ENCODE results near the gene SH3RF3. TPM values are rescaled to one million over a fixed set of nuclear protein-coding genes. Genes with fewer than 3 reads are reported as not detected.

SH3RF3 gene
- total and polyA plus RNA-seq, 2 of the 13 experiments (the other 11 are each of a cell fraction or from before 2014, with no cell fraction given), result 0.04 TPM; not detected in 1

- intact Hi-C loops (cut with micrococcal nuclease; ENCODE audit: unreplicated experiment), result loop anchor here (5.0 kb wide), 1 partner anchor 1663 kb away; no protein-coding TSS in a partner anchor
- ChIA-PET POLR2A (no interaction called here), CTCF (ENCODE audit: low intra/inter-chr PET ratio, low total read pairs) (no interaction called here)
- FAIRE-seq (no peak), DNase-seq (ENCODE audit: low spot score) (no peak), ATAC-seq (no peak)
- no peak overlapping the region for H2AFZ ChIP-seq (ENCODE audit: low read length)
- 0 out of 2 replicates have a peak overlapping the region, but pooled peaks have one; percentile 8 for H3K4me2 ChIP-seq (ENCODE audit: low read depth, low read length)
- no peaks in the 10 kb centered on the region for H3K9me3 ChIP-seq (ENCODE audit: low read length)
- H3K79me2 ChIP-seq (ENCODE audit: insufficient read depth, low read length), result no peaks in the 10 kb centered on the region
- no peaks in the 10 kb centered on the region for H4K20me1 ChIP-seq (ENCODE audit: insufficient read depth, low read length)
- H3K9ac ChIP-seq (ENCODE audit: insufficient read depth, low read depth, low read length), result no peak overlapping the region
- H3K4me1 ChIP-seq (ENCODE audit: insufficient read depth, low read length), result peaks cover 31% of the 10 kb centered on the region
- BruUV-seq (replicated peaks), result no TSS peak
- H3K27me3 ChIP-seq (ENCODE audit: control insufficient read depth in 1 of 2, insufficient read depth in 2 of 2, low read length in 2 of 2), result peaks cover 0 to 9% of the 10 kb centered on the region in 2 experiments; a peak in 2 of 5 replicates
- H3K36me3 ChIP-seq (replicated peaks in 1 of 2; ENCODE audit: control insufficient read depth in 1 of 2, insufficient read depth in 2 of 2, low read length in 2 of 2), result no peaks in the 10 kb centered on the region
- no peak overlapping the region for H3K4me3 ChIP-seq (replicated peaks in 1 of 3; ENCODE audit: insufficient read depth in 1 of 3, low read depth in 2 of 3, low read length in 3 of 3)
- in situ Hi-C loops (cut with HindIII; ENCODE audit: extremely low pct_ligation_motif_present, low pct_unique_long_range_greater_than_20kb), result no loop called here
- 31% methylated on average over 16 of the region's 16 CpGs for WGBS (ENCODE audit: low lambda C conversion rate)
- H3K27ac ChIP-seq (ENCODE audit: extremely low read length, insufficient read depth, low read length), result no peak overlapping the region
- TF ChIP-seq ZNF513 (CRISPR knock-in tag; conservative IDR thresholded peaks at IDR 0.05), result no peak
- TF ChIP-seq CREB1 (IDR thresholded peaks at IDR 0.05), result peak; percentile 78
- TF ChIP-seq CREB1 (CRISPR knock-in tag; IDR thresholded peaks at IDR 0.05), result no peak
- TF ChIP-seq ZNF569 (CRISPR knock-in tag; IDR thresholded peaks at IDR 0.05; ENCODE audit: borderline replicate concordance), result no peak
- TF ChIP-seq REPIN1 (CRISPR knock-in tag; IDR thresholded peaks at IDR 0.05; ENCODE audit: borderline replicate concordance, low read depth), result no peak
- no peak for TF ChIP-seq TRIM24 (CRISPR knock-in tag; IDR thresholded peaks at IDR 0.05)
- TF ChIP-seq, protein P1, sequence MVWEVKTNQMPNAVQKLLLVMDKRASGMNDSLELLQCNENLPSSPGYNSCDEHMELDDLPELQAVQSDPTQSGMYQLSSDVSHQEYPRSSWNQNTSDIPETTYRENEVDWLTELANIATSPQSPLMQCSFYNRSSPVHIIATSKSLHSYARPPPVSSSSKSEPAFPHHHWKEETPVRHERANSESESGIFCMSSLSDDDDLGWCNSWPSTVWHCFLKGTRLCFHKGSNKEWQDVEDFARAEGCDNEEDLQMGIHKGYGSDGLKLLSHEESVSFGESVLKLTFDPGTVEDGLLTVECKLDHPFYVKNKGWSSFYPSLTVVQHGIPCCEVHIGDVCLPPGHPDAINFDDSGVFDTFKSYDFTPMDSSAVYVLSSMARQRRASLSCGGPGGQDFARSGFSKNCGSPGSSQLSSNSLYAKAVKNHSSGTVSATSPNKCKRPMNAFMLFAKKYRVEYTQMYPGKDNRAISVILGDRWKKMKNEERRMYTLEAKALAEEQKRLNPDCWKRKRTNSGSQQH (CRISPR knock-in tag; IDR thresholded peaks at IDR 0.05; ENCODE audit: low read depth), result no peak
- TF ChIP-seq, protein P2, sequence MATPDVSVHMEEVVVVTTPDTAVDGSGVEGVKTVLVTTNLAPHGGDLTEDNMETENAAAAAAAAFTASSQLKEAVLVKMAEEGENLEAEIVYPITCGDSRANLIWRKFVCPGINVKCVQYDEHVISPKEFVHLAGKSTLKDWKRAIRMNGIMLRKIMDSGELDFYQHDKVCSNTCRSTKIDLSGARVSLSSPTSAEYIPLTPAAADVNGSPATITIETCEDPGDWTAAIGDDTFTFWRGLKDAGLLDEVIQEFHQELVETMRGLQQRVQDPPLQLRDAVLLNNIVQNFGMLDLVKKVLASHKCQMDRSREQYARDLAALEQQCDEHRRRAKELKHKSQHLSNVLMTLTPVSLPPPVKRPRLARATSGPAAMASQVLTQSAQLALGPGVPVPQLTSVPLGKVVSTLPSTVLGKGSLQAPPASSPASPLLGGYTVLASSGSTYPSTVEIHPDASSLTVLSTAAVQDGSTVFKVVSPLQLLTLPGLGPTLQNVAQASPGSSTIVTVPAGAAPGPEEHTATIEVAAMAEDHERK (CRISPR knock-in tag; IDR thresholded peaks at IDR 0.05; ENCODE audit: low read depth), result no peak
- no peak for TF ChIP-seq SIN3B (IDR thresholded peaks at IDR 0.05; ENCODE audit: low read length)
- TF ChIP-seq ZNF678 (CRISPR knock-in tag; IDR thresholded peaks at IDR 0.05), result no peak
- TF ChIP-seq MED1 (CRISPR knock-in tag; IDR thresholded peaks at IDR 0.05), result no peak
- no peak for TF ChIP-seq ETV6 (CRISPR knock-in tag; conservative IDR thresholded peaks at IDR 0.05)
- TF ChIP-seq, protein P3, sequence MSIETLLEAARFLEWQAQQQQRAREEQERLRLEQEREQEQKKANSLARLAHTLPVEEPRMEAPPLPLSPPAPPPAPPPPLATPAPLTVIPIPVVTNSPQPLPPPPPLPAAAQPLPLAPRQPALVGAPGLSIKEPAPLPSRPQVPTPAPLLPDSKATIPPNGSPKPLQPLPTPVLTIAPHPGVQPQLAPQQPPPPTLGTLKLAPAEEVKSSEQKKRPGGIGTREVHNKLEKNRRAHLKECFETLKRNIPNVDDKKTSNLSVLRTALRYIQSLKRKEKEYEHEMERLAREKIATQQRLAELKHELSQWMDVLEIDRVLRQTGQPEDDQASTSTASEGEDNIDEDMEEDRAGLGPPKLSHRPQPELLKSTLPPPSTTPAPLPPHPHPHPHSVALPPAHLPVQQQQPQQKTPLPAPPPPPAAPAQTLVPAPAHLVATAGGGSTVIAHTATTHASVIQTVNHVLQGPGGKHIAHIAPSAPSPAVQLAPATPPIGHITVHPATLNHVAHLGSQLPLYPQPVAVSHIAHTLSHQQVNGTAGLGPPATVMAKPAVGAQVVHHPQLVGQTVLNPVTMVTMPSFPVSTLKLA (IDR thresholded peaks at IDR 0.05), result peak; percentile 23; the same call in 1 of the 2 replicates
- TF ChIP-seq EEA1 (CRISPR knock-in tag; IDR thresholded peaks at IDR 0.05; ENCODE audit: borderline replicate concordance), result no peak
- TF ChIP-seq, protein P4, sequence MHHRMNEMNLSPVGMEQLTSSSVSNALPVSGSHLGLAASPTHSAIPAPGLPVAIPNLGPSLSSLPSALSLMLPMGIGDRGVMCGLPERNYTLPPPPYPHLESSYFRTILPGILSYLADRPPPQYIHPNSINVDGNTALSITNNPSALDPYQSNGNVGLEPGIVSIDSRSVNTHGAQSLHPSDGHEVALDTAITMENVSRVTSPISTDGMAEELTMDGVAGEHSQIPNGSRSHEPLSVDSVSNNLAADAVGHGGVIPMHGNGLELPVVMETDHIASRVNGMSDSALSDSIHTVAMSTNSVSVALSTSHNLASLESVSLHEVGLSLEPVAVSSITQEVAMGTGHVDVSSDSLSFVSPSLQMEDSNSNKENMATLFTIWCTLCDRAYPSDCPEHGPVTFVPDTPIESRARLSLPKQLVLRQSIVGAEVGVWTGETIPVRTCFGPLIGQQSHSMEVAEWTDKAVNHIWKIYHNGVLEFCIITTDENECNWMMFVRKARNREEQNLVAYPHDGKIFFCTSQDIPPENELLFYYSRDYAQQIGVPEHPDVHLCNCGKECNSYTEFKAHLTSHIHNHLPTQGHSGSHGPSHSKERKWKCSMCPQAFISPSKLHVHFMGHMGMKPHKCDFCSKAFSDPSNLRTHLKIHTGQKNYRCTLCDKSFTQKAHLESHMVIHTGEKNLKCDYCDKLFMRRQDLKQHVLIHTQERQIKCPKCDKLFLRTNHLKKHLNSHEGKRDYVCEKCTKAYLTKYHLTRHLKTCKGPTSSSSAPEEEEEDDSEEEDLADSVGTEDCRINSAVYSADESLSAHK (CRISPR knock-in tag; IDR thresholded peaks at IDR 0.05; ENCODE audit: borderline replicate concordance), result no peak
- TF ChIP-seq NR2C2 (CRISPR knock-in tag; IDR thresholded peaks at IDR 0.05; ENCODE audit: borderline replicate concordance), result no peak
Observed at GRCh38 chr2:109213646-109214433, 84.8 kb downstream of the SH3RF3 start.
